Measurements from ENCODE around the gene CGNL1.

CGNL1 gene

DNA sequence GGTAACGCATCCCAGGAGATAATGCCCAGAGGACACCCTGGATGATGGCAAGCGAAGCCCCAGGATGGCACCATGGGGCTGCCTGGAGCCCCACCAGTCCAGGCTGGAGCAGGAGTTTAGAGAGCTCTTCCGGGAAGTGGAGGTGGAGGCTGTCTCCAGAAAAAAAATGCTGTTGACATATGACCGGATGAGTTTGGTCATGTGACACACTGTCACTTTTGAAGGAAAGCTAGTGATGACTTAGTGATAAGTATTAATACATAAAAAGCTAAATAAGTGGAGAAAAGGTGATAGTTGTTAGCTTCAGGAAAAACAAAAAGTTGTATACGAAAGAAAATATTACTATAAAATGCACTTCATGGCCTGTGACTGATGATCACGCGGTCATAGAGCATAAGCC, 195.4 kb downstream of the CGNL1 start:
- H2BK120ac ChIP-seq (ENCODE audit: low read depth, low read length): no peak overlapping the region
- H4K91ac ChIP-seq (ENCODE audit: low read depth, low read length, poor library complexity): no peak overlapping the region
- H3K4me3 ChIP-seq (ENCODE audit: low read length in 2 of 2): no peak overlapping the region
- H3K36me3 ChIP-seq (replicated peaks in 1 of 2; ENCODE audit: control insufficient read depth in 2 of 2, insufficient read depth in 2 of 2, low read length in 2 of 2): no peaks in the 10 kb centered on the region
- H2BK12ac ChIP-seq (ENCODE audit: low read length): no peak overlapping the region
- no peak overlapping the region for H2AK5ac ChIP-seq (ENCODE audit: low read depth, low read length)
- no peak overlapping the region for H3K9ac ChIP-seq (ENCODE audit: low read depth, low read length, poor library complexity)
- no peak overlapping the region for H3K18ac ChIP-seq (ENCODE audit: low read length)
- peaks cover 0 to 17% (median 0%) of the 10 kb centered on the region in 3 experiments for H3K27me3 ChIP-seq (ENCODE audit: control insufficient read depth in 3 of 3, insufficient read depth in 3 of 3, low read depth in 1 of 3, low read length in 3 of 3)
- DNase-seq (ENCODE audit: low spot score): no peak
- no peak overlapping the region for H4K8ac ChIP-seq (ENCODE audit: low read depth, low read length)
- H3K23ac ChIP-seq (ENCODE audit: low read depth, low read length, poor library complexity): no peak overlapping the region
- H3K4me2 ChIP-seq (ENCODE audit: insufficient read depth, low read length, poor library complexity, severe bottlenecking): no peak overlapping the region
- H2BK5ac ChIP-seq (ENCODE audit: low read length): no peak overlapping the region
- WGBS, 2 donors (ENCODE audit: extremely low coverage in 2 of 2, insufficient read length in 2 of 2, insufficient replicate concordance in 1 of 2): no CpG with 5 or more reads among the region's 7 CpGs
- H3K14ac ChIP-seq (ENCODE audit: low read length): no peak overlapping the region
- H3K4ac ChIP-seq (ENCODE audit: low read length): no peak overlapping the region
- no peak overlapping the region for H2BK15ac ChIP-seq (ENCODE audit: low read length)
- H2AFZ ChIP-seq (ENCODE audit: low read length): no peak overlapping the region
- H3K27ac ChIP-seq (replicated peaks; ENCODE audit: low read length): no peak overlapping the region
- no peaks in the 10 kb centered on the region for H3K4me1 ChIP-seq (ENCODE audit: control insufficient read depth in 2 of 2, insufficient read depth in 1 of 2, low read depth in 1 of 2, low read length in 2 of 2)
- H3K79me1 ChIP-seq (ENCODE audit: low read depth, low read length): no peaks in the 10 kb centered on the region
- H3K9me3 ChIP-seq (replicated peaks in 1 of 2; ENCODE audit: control insufficient read depth in 2 of 2, insufficient read depth in 1 of 2, low read depth in 1 of 2, low read length in 2 of 2): peaks cover 0 to 2% of the 10 kb centered on the region in 2 donors

DNA sequence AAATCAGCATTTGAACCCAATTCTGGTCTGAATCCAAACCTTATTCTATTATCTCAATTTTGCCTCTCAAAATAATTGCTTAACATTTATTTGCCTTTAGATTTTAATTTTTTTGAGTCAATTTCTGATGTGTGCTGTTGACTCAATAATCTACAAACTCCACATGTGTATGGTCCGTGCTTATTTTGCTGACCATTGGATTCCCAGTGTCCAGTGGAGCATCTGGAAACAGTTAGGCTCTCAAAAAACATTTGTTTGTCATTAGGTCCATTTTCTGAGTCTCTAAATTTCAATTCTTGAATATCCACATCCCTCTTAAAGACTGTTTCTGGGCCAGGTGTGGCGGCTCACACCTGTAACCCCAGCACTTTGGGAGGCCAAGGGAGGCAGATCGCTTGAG, 196.2 kb downstream of the CGNL1 start:
- no peak overlapping the region for H2AFZ ChIP-seq (ENCODE audit: low read length)
- no CpG with 5 or more reads among the region's 3 CpGs for WGBS, 2 donors (ENCODE audit: extremely low coverage in 2 of 2, insufficient read length in 2 of 2, insufficient replicate concordance in 1 of 2)
- peaks cover 0 to 17% (median 0%) of the 10 kb centered on the region in 3 experiments for H3K27me3 ChIP-seq (ENCODE audit: control insufficient read depth in 3 of 3, insufficient read depth in 3 of 3, low read depth in 1 of 3, low read length in 3 of 3)
- H3K4me2 ChIP-seq (ENCODE audit: insufficient read depth, low read length, poor library complexity, severe bottlenecking): no peak overlapping the region
- H4K8ac ChIP-seq (ENCODE audit: low read depth, low read length): no peak overlapping the region
- no peak overlapping the region for H3K14ac ChIP-seq (ENCODE audit: low read length)
- peaks cover 0 to 2% of the 10 kb centered on the region in 2 donors for H3K9me3 ChIP-seq (replicated peaks in 1 of 2; ENCODE audit: control insufficient read depth in 2 of 2, insufficient read depth in 1 of 2, low read depth in 1 of 2, low read length in 2 of 2)
- no peak for DNase-seq (ENCODE audit: low spot score)
- H2BK5ac ChIP-seq (ENCODE audit: low read length): no peak overlapping the region
- no peak overlapping the region for H2BK120ac ChIP-seq (ENCODE audit: low read depth, low read length)
- no peak overlapping the region for H3K4me3 ChIP-seq (ENCODE audit: low read length in 2 of 2)
- no peak overlapping the region for H3K18ac ChIP-seq (ENCODE audit: low read length)
- H4K91ac ChIP-seq (ENCODE audit: low read depth, low read length, poor library complexity): no peak overlapping the region
- H3K9ac ChIP-seq (ENCODE audit: low read depth, low read length, poor library complexity): no peak overlapping the region
- H2AK5ac ChIP-seq (ENCODE audit: low read depth, low read length): no peak overlapping the region
- H3K4ac ChIP-seq (ENCODE audit: low read length): no peak overlapping the region
- H3K36me3 ChIP-seq (replicated peaks in 1 of 2; ENCODE audit: control insufficient read depth in 2 of 2, insufficient read depth in 2 of 2, low read length in 2 of 2): no peaks in the 10 kb centered on the region
- no peak overlapping the region for H3K23ac ChIP-seq (ENCODE audit: low read depth, low read length, poor library complexity)
- no peaks in the 10 kb centered on the region for H3K79me1 ChIP-seq (ENCODE audit: low read depth, low read length)
- H2BK15ac ChIP-seq (ENCODE audit: low read length): no peak overlapping the region
- H3K4me1 ChIP-seq (ENCODE audit: control insufficient read depth in 2 of 2, insufficient read depth in 1 of 2, low read depth in 1 of 2, low read length in 2 of 2): no peaks in the 10 kb centered on the region
- H2BK12ac ChIP-seq (ENCODE audit: low read length): no peak overlapping the region
- no peak overlapping the region for H3K27ac ChIP-seq (replicated peaks; ENCODE audit: low read length)

DNA sequence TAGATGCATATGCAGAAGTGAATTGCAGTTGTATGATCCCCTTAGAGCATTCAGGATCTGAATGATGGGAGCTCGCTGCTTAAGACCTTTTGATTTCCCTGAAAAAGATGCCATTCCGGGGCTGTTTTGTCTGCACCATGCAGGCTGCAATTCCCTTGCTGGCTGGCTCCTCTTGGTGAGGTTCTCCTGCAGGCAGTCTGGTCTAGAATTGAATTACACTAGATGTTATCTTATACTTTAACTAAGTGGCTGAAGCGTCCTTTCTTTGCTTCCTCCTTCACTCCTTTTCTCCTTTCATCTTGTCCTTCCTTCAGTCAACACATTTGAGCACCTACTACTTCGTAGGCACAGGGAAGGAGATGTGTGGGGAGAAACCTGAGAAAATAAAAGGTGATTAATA, 196.8 kb downstream of the CGNL1 start:
- Histone ChIP-seq H4K91ac (ENCODE audit: low read depth, low read length, poor library complexity) (no peak overlapping the region), H3K23ac (ENCODE audit: low read depth, low read length, poor library complexity) (no peak overlapping the region), H2BK15ac (ENCODE audit: low read length) (no peak overlapping the region), H2BK12ac (ENCODE audit: low read length) (no peak overlapping the region), H2BK5ac (ENCODE audit: low read length) (no peak overlapping the region), H3K4ac (ENCODE audit: low read length) (no peak overlapping the region), H3K18ac (ENCODE audit: low read length) (no peak overlapping the region), H3K4me3 (ENCODE audit: low read length in 2 of 2) (no peak overlapping the region), H2AFZ (ENCODE audit: low read length) (no peak overlapping the region), H3K27ac (replicated peaks; ENCODE audit: low read length) (no peak overlapping the region), H3K36me3 (replicated peaks in 1 of 2; ENCODE audit: control insufficient read depth in 2 of 2, insufficient read depth in 2 of 2, low read length in 2 of 2) (no peaks in the 10 kb centered on the region), H2BK120ac (ENCODE audit: low read depth, low read length) (no peak overlapping the region), H3K4me1 (ENCODE audit: control insufficient read depth in 2 of 2, insufficient read depth in 1 of 2, low read depth in 1 of 2, low read length in 2 of 2) (no peaks in the 10 kb centered on the region), H3K4me2 (ENCODE audit: insufficient read depth, low read length, poor library complexity, severe bottlenecking) (no peak overlapping the region), H4K8ac (ENCODE audit: low read depth, low read length) (no peak overlapping the region), H2AK5ac (ENCODE audit: low read depth, low read length) (no peak overlapping the region), H3K9ac (ENCODE audit: low read depth, low read length, poor library complexity) (no peak overlapping the region), H3K14ac (ENCODE audit: low read length) (no peak overlapping the region), H3K27me3 (ENCODE audit: control insufficient read depth in 3 of 3, insufficient read depth in 3 of 3, low read depth in 1 of 3, low read length in 3 of 3) (peaks cover 0 to 23% (median 0%) of the 10 kb centered on the region in 3 experiments), H3K79me1 (ENCODE audit: low read depth, low read length) (no peaks in the 10 kb centered on the region), H3K9me3 (replicated peaks in 1 of 2; ENCODE audit: control insufficient read depth in 2 of 2, insufficient read depth in 1 of 2, low read depth in 1 of 2, low read length in 2 of 2) (peaks cover 0 to 2% of the 10 kb centered on the region in 2 donors)
- no peak for DNase-seq (ENCODE audit: low spot score)
- no CpG with 5 or more reads among the region's 4 CpGs for WGBS, 2 donors (ENCODE audit: extremely low coverage in 2 of 2, insufficient read length in 2 of 2, insufficient replicate concordance in 1 of 2)

DNA sequence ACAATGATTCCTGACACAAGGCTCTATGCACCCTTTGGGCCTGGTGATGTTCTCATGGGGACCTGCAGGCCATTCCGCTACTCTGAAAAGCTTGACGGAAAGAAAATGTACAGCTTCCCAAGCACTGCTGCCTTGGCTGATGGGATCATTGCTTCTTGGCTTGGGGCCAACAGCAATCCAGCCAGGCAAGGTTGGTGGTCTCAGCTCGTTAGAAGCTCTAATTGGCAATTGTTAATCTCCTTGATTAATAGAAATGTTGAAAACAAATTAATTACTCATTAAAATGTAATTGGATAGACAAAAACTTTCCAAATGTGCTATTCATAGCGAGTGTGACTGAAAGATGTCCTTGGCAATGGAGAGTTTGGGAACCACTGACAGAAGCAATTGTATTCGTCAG, 199.1 kb downstream of the CGNL1 start:
- no peak overlapping the region for H3K9ac ChIP-seq (ENCODE audit: low read depth, low read length, poor library complexity)
- no peak for DNase-seq (ENCODE audit: low spot score)
- no peak overlapping the region for H4K8ac ChIP-seq (ENCODE audit: low read depth, low read length)
- no peak overlapping the region for H2BK15ac ChIP-seq (ENCODE audit: low read length)
- no peak overlapping the region for H2AFZ ChIP-seq (ENCODE audit: low read length)
- no peak overlapping the region for H2BK5ac ChIP-seq (ENCODE audit: low read length)
- H3K18ac ChIP-seq (ENCODE audit: low read length): no peak overlapping the region
- H4K91ac ChIP-seq (ENCODE audit: low read depth, low read length, poor library complexity): no peak overlapping the region
- no peaks in the 10 kb centered on the region for H3K4me1 ChIP-seq (ENCODE audit: control insufficient read depth in 2 of 2, insufficient read depth in 1 of 2, low read depth in 1 of 2, low read length in 2 of 2)
- no peak overlapping the region for H2BK12ac ChIP-seq (ENCODE audit: low read length)
- no peak overlapping the region for H3K4me2 ChIP-seq (ENCODE audit: insufficient read depth, low read length, poor library complexity, severe bottlenecking)
- H3K9me3 ChIP-seq (replicated peaks in 1 of 2; ENCODE audit: control insufficient read depth in 2 of 2, insufficient read depth in 1 of 2, low read depth in 1 of 2, low read length in 2 of 2): peaks cover 0 to 2% of the 10 kb centered on the region in 2 donors
- H2BK120ac ChIP-seq (ENCODE audit: low read depth, low read length): no peak overlapping the region
- H3K36me3 ChIP-seq (replicated peaks in 1 of 2; ENCODE audit: control insufficient read depth in 2 of 2, insufficient read depth in 2 of 2, low read length in 2 of 2): no peaks in the 10 kb centered on the region
- H3K4ac ChIP-seq (ENCODE audit: low read length): no peak overlapping the region
- H3K4me3 ChIP-seq (ENCODE audit: low read length in 2 of 2): no peak overlapping the region
- H3K23ac ChIP-seq (ENCODE audit: low read depth, low read length, poor library complexity): no peak overlapping the region
- H3K27ac ChIP-seq (replicated peaks; ENCODE audit: low read length): no peak overlapping the region
- WGBS, 2 donors (ENCODE audit: extremely low coverage in 2 of 2, insufficient read length in 2 of 2, insufficient replicate concordance in 1 of 2): no CpG with 5 or more reads among the region's 5 CpGs
- no peak overlapping the region for H2AK5ac ChIP-seq (ENCODE audit: low read depth, low read length)
- peaks cover 0 to 32% (median 0%) of the 10 kb centered on the region in 3 experiments for H3K27me3 ChIP-seq (ENCODE audit: control insufficient read depth in 3 of 3, insufficient read depth in 3 of 3, low read depth in 1 of 3, low read length in 3 of 3)
- H3K79me1 ChIP-seq (ENCODE audit: low read depth, low read length): no peaks in the 10 kb centered on the region
- no peak overlapping the region for H3K14ac ChIP-seq (ENCODE audit: low read length)
